ENCODE data around the gene CFAP299. TPM values are rescaled to one million over a fixed set of nuclear protein-coding genes. Genes with fewer than 3 reads are reported as not detected.

CFAP299 gene
- total RNA-seq, 1 experiment from 2014 or later, result not detected

DNA sequence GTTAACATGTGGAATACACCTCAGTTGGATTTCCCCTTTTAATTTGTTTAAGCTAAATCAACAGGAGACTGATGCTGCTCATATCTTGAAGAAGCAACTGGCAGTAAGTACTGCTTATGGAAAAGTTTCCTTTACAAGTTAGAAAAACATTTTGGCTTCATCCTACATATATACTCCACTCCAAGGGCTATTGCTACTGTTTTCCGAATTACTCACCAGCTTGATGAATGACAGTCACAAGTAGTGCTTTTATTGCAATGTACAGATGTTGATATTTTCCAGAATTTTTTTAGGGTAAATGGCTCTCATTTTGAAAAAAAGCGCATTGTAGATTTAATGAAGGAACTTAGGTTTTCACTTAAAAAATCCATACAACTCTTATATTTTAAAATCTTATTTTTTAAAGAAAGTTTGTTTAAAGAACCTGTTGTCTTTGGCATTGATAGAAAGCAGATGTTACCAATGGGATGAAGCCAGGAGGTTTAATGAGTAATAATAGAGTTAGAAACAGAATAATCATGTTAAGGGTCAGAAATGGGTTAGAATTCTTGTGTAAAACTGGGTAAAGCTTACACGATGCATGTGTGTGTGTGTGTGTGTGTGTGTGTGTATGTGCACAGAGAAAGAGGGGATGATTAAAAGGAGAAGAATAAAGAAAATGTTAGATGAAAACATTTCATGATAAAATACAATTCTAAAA lies 272.9 kb downstream of the CFAP299 start:
- intact Hi-C loops (cut with micrococcal nuclease), result no loop called here
- BruUV-seq (replicated peaks), result no TSS peak

More for the DNA sequence above, 272.9 kb downstream of the CFAP299 start:
- ChIA-PET RAD21 (ENCODE audit: low non-redundant PET in 1 of 2, low total read pairs in 2 of 2, uncharacterized antibody in 2 of 2, unreplicated experiment in 2 of 2) (no interaction called here), CTCF (no interaction called here), POLR2A (no interaction called here)
- Histone ChIP-seq H3K4me1 (ENCODE audit: control insufficient read depth in 1 of 2, insufficient read depth in 2 of 2, low read length in 2 of 2) (no peaks in the 10 kb centered on the region), H3K27ac (ENCODE audit: low read depth, low read length) (no peak overlapping the region), H4K20me1 (ENCODE audit: insufficient read depth) (no peaks in the 10 kb centered on the region; the same call in 1 of the 2 replicates), H3K9ac (ENCODE audit: low read length) (no peak overlapping the region), H3K4me3 (replicated peaks in 1 of 2; ENCODE audit: low read depth in 1 of 2, low read length in 2 of 2) (no peak overlapping the region), H3K27me3 (ENCODE audit: insufficient read depth, low read length) (peaks cover 25% of the 10 kb centered on the region; the same call in 1 of the 2 replicates), H3K9me3 (ENCODE audit: control insufficient read depth in 1 of 2, insufficient read depth in 1 of 2, low read depth in 1 of 2, low read length in 2 of 2) (no peaks in the 10 kb centered on the region), H3K4me2 (ENCODE audit: low read length) (no peak overlapping the region), H3K36me3 (ENCODE audit: control insufficient read depth in 1 of 2, insufficient read depth in 2 of 2, low read length in 2 of 2) (no peaks in the 10 kb centered on the region), H3K9me2 (ENCODE audit: insufficient read depth) (no peaks in the 10 kb centered on the region), H3K79me2 (ENCODE audit: insufficient read depth, low read length) (no peaks in the 10 kb centered on the region), H2AFZ (ENCODE audit: low read depth, low read length, poor library complexity, severe bottlenecking) (no peak overlapping the region)
- DNase-seq (ENCODE audit: low read depth, low spot score), result no peak
- TF ChIP-seq ATF3 (IDR thresholded peaks at IDR 0.05) (no peak), SIN3A (IDR thresholded peaks at IDR 0.05; ENCODE audit: low read depth) (no peak), FOSL1 (IDR thresholded peaks at IDR 0.05; ENCODE audit: low read depth) (no peak), POLR2A (IDR thresholded peaks at IDR 0.05; ENCODE audit: borderline replicate concordance, extremely low read depth, insufficient read depth, insufficient read length) (no peak), RAD21 (IDR thresholded peaks at IDR 0.05; ENCODE audit: low read depth) (no peak), EZH2 (IDR thresholded peaks at IDR 0.05) (no peak), TCF7L2 (IDR thresholded peaks at IDR 0.05; ENCODE audit: borderline replicate concordance, extremely low read depth, insufficient read depth, insufficient read length) (no peak), CEBPB (IDR thresholded peaks at IDR 0.05; ENCODE audit: low read depth) (no peak), ZFX (IDR thresholded peaks at IDR 0.05) (no peak), SP1 (IDR thresholded peaks at IDR 0.05; ENCODE audit: low read depth) (no peak), ELF1 (IDR thresholded peaks at IDR 0.05; ENCODE audit: borderline replicate concordance, low read depth) (no peak), MAX (IDR thresholded peaks at IDR 0.05) (no peak), SRF (IDR thresholded peaks at IDR 0.05; ENCODE audit: low read depth) (no peak), JUND (IDR thresholded peaks at IDR 0.05) (no peak), ZNF274 (IDR thresholded peaks at IDR 0.05; ENCODE audit: low read depth, low read length) (no peak)
- TF ChIP-seq, protein P1, sequence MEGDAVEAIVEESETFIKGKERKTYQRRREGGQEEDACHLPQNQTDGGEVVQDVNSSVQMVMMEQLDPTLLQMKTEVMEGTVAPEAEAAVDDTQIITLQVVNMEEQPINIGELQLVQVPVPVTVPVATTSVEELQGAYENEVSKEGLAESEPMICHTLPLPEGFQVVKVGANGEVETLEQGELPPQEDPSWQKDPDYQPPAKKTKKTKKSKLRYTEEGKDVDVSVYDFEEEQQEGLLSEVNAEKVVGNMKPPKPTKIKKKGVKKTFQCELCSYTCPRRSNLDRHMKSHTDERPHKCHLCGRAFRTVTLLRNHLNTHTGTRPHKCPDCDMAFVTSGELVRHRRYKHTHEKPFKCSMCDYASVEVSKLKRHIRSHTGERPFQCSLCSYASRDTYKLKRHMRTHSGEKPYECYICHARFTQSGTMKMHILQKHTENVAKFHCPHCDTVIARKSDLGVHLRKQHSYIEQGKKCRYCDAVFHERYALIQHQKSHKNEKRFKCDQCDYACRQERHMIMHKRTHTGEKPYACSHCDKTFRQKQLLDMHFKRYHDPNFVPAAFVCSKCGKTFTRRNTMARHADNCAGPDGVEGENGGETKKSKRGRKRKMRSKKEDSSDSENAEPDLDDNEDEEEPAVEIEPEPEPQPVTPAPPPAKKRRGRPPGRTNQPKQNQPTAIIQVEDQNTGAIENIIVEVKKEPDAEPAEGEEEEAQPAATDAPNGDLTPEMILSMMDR (IDR thresholded peaks at IDR 0.05 in 2 of 3, conservative IDR thresholded peaks at IDR 0.05 in 1 of 3; ENCODE audit: borderline replicate concordance in 1 of 3, insufficient read depth in 1 of 3, low read depth in 2 of 3, low read length in 2 of 3), result no peak
- TF ChIP-seq, protein P2, sequence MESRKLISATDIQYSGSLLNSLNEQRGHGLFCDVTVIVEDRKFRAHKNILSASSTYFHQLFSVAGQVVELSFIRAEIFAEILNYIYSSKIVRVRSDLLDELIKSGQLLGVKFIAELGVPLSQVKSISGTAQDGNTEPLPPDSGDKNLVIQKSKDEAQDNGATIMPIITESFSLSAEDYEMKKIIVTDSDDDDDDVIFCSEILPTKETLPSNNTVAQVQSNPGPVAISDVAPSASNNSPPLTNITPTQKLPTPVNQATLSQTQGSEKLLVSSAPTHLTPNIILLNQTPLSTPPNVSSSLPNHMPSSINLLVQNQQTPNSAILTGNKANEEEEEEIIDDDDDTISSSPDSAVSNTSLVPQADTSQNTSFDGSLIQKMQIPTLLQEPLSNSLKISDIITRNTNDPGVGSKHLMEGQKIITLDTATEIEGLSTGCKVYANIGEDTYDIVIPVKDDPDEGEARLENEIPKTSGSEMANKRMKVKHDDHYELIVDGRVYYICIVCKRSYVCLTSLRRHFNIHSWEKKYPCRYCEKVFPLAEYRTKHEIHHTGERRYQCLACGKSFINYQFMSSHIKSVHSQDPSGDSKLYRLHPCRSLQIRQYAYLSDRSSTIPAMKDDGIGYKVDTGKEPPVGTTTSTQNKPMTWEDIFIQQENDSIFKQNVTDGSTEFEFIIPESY (IDR thresholded peaks at IDR 0.05; ENCODE audit: extremely low read depth, insufficient replicate concordance, low read length), result no peak
- TF ChIP-seq, protein P3, sequence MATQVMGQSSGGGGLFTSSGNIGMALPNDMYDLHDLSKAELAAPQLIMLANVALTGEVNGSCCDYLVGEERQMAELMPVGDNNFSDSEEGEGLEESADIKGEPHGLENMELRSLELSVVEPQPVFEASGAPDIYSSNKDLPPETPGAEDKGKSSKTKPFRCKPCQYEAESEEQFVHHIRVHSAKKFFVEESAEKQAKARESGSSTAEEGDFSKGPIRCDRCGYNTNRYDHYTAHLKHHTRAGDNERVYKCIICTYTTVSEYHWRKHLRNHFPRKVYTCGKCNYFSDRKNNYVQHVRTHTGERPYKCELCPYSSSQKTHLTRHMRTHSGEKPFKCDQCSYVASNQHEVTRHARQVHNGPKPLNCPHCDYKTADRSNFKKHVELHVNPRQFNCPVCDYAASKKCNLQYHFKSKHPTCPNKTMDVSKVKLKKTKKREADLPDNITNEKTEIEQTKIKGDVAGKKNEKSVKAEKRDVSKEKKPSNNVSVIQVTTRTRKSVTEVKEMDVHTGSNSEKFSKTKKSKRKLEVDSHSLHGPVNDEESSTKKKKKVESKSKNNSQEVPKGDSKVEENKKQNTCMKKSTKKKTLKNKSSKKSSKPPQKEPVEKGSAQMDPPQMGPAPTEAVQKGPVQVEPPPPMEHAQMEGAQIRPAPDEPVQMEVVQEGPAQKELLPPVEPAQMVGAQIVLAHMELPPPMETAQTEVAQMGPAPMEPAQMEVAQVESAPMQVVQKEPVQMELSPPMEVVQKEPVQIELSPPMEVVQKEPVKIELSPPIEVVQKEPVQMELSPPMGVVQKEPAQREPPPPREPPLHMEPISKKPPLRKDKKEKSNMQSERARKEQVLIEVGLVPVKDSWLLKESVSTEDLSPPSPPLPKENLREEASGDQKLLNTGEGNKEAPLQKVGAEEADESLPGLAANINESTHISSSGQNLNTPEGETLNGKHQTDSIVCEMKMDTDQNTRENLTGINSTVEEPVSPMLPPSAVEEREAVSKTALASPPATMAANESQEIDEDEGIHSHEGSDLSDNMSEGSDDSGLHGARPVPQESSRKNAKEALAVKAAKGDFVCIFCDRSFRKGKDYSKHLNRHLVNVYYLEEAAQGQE (IDR thresholded peaks at IDR 0.05; ENCODE audit: low read depth), result no peak
- no peak for ATAC-seq

Measured in HCT116 (cell line).